HK-2 (cell line): ENCODE results near the gene CDKL4.
"Not testable (repeated sequence)": the region's sequence is repeated elsewhere in the genome, so short reads cannot be mapped to it uniquely, and the experiment has no call there.

ENCODE experiments used
- DNase-seq: peaks from one replicate; pipeline ENCODE4 v3.0.0-alpha.2; 2018; ENCODE audit not compliant: unreplicated experiment

The CDKL4 gene

DNA sequence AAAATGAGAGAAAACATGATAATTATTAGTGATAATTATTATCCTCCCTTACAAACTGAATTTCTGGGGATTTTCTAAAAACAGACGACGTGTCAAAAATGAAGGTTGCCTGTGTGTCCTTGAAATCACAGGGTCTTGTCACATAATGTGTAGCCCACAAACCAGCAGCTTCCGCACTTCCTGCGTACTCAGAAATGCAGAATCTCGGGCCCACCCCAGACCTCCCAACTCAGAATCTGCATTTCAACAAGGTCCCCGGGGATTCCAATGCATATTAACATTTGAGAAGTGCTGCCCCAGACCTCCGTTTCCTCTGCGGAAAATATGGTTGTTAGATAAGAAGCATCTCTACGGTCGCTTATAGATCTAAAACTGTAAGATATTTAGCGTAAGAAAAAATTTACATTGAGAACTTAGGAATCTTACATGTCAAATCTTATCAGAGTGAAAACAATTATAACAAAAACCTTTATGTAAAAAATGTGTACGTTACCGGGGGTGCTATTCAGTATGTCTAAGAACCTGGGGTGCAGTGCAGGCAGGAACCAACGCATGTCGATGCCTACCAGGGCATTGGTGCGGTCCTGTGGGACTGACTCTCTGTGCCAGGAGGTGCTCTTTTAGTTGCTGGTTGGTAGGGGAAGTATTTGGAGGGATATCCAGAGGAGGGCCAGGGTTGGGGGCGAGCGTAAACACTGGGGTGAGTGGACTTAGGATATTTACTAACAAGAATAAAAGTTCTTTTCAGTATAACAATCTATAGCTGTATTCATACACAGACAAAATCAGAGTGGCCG is 15.2 kb downstream of the CDKL4 start:
- DNase-seq, result no peak

DNA sequence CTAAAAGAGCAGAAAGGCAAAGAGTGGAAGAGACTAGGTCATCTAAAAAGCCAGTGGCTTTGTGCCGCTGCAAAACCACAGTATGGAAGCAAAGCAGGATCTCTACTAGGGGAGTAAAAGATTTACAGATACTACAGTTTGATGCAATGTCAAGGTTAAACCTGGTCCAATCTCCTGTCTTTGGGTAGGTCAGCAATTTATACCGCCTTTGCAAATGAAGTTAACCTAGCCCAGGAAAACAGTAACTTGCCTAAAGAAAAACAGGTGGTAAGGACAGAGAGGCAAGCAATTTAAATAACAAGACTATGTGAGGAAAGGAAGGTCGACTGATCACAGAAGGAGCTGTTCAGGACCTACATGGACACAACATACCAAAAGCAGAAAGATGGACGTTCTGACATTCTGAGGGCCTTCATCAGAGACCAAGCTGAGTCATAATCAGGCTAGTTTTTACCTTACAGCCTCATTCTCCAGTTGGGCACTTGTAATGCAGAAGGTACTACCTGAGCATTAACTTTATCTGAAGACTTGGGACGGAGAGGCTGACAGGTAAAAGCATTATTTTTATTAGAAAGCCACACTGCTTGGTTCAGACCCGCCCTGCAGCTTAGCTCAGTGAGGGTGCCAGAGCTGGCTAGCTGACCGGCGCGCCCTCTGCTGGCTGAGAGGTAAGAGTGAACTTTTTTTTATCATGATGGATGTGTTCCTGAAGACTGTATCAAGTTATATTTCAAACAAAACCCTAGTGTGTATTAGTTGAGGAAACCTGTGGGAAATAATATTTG is 15.9 kb downstream of the CDKL4 start:
- peak; percentile 64 for DNase-seq

DNA sequence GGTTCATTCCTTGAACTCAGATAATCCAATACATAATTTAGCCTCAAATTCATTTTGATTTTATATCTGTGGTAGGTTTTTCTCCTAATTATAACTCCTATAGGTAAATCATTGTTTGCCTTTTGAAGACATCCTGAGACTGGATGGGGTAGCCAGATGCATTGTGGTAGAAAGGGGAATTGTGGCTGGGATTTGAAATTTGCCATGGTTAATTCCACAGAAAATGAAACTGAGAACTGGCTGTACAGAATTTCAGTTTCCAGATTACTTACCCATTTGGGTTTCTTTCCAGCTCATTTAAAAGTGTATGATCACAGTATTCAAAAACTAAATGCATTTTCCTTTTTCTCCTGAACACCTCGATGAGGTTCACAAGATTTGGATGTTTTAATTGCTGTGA is 18.2 kb downstream of the CDKL4 start:
- no peak for DNase-seq

DNA sequence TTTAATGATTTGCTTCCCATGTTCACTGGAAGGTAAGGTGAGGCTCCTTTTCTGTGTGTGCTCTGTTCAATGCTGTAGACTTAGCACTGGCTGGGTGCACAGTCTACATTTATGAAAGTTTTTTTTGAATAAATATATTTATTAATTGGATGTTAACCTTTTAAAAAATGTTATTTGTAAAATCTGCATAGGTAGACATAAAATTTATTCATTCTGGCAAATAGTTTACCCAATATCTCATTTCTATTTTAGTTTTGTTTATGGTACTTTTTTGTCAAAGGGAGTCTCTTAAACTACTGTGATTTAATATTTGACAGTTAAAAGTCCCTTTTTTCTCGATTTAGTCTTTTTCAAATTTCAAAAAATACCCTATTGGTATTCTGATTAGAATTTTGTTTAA is 19.9 kb downstream of the CDKL4 start:
- no peak for DNase-seq

DNA sequence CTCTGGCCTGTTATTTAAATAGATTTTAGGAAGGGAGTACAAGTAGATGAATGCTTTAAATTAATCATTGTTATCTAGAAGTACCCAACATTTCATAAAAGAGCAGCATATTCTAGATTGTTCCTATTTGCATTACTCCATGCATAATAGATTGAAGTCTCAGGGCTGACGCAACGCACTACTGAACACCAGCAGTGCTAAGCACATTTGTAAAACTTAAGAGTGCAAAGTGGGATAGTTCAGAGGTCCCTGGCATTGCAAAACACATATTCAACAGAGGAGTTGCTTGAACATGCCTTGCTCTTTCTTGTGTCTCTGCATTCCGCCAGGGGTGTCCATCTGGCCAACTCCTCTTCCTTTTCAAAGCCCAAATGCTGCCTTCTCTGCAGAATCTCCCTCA is 22.3 kb downstream of the CDKL4 start:
- DNase-seq, result no peak

DNA sequence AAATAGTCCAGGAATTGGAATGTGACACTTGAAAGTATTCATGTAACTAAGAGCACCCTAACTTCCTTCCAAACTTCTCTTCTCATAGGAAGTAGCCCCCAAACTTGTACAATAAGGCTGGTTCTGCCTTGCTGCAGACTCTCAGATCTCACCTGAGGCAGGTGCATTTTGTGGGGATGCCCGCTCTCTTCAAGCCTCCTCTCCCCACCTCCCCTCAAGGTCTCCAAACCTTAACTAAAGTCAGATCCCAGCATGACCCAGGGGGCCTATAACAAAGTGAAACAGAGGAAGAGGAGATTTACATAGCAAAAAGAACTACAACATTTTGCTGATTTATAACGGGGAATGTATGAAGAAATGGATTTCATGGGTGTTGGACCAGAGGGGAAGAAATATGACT is 23.6 kb downstream of the CDKL4 start:
- DNase-seq, result no peak

DNA sequence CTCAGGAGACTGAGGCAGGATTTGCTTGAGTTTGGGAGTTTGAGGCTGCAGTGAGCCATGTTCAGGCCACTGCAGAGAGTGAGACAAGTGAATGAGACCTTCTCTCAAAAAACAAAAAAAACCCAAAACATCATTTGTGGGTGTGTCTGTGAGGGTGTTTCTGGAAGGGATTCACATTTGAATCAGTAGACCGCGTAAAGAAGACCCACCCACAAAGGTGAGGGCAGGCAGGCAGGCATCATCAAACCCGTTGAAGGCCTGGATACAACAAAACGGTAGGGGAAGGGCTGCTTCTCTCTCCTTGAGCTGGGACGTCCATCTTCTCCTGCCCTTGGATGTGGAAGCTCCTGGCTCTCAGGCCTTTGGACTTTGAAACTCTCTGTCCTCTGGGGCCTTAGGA is 25.4 kb downstream of the CDKL4 start:
- no peak for DNase-seq

DNA sequence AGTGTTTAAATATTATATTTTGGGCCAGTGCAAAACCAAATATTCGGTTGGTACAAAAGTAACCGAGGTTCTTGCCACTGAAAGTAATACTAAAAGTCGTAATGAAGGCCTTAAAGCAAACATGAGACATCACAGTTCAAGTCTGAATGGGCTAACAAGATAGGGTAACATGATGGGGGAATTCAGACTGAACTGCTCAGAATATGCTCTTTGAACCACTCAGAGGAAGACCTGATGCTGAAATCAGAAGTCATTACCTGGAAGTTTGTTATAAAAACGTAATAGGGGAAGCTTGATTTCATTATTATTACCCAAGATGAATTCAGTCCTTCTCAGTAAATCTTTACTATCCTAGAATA is 26.6 kb downstream of the CDKL4 start:
- no peak for DNase-seq

DNA sequence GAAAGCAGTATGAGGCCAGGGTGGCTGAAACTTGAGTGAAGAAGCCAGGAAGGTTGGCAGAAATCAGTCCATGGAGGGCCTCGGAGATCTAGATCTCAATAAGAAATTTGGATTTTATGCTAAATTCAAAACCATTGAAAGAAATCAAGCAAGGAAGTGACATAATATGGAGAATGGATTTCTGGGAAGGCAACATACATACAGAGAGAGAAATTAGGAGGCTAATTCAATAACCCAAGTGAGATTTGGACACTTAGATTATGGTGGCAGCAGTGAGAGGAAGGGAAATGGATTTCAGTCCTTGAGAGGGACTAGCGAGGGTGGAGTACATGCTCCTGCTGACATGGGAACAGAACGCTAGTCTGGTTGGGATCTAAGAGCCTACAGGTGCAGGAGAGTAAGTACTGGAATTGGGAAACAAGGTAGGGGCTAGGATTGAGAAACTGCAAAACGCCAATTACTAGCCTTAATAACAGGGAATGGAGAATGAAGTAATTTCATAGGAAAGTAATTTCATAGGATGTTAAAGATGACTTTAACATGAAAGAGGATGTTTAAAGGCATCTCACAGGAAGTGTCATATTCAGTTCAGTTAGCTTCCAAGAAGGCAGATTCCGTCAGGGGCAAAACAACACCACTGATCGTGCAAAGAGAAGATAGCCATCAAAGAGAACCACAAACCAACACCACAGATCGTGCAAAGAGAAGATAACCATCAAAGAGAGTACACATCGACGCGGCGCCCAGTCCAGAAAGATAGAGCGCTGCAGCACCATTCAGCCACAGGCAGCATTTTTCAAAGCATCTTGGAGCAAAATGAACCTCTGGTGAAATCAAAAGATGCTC is 27.2 kb downstream of the CDKL4 start:
- no peak for DNase-seq

DNA sequence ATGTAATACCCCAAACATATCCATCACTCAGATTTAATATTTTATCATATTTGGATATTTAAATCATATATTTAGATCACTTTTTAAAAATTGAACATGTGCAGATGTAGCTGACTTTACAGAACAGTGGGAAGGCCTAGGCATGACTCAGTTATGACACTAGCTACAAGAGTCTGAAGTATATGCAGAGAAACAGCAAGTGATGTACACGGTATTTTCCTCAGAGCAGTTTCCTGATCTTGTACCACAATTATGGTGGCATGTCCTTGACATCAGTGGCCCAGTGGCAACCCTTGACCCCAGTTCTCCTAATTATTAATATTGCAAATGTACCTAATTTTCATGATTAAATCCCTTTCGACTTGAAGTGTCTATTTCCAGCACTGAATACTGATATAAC is 28.2 kb downstream of the CDKL4 start:
- no peak for DNase-seq

DNA sequence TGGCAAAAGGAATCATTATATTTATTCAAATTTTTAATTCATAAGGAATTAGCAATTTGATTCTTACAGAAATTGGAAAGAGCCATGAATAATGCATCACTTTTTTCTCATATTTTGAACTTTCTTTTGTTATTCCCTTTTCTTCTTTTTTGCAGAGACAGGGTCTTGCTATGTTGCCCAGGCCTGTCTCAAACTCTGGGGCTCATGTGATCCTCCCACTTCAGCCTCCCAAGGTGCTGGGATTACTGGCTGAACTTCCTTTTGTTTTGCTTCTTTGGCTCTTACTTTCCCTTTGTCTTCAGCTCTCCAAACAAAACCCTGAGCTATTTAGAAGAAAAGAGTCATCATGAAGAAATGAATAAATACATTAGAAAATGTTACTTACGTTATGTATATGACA is 30.8 kb downstream of the CDKL4 start:
- DNase-seq, result no peak

DNA sequence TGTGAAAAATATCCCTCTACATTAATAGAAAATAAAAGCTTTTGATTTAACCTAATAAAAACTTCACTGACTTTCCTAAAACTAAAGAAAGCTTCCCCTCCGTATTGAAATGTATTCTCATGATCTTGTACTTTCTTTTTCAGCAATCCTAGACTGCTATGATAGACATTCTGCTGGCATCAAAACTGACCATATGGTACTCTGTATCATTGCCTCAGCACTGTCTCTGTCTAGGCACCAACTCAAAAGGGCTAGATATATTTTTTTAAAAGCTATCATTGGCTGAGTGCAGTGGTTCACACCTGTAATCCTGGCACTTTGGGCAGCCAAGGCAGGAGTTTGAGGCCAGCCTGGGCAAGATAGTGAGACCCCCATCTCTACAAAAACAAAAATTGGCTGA is 32.9 kb downstream of the CDKL4 start:
- DNase-seq, result no peak

DNA sequence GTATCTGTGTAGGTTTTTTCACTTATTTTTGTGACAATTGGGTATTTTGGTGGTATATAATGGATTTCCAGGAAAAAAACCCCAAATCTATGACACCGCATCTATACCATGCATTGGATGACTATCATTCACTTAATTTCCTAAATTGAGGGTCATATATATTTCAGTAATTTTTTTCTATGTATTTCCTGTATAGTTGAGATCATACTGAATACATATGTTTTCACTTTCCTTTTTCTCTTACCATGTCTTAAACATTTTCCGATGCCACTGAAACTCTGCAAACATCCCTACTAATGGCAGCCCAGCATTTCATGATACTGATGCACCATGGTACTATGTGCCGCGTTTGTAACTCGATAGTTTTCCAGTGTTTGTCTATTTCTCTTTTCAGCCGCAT is 40.4 kb downstream of the CDKL4 start:
- no peak for DNase-seq

DNA sequence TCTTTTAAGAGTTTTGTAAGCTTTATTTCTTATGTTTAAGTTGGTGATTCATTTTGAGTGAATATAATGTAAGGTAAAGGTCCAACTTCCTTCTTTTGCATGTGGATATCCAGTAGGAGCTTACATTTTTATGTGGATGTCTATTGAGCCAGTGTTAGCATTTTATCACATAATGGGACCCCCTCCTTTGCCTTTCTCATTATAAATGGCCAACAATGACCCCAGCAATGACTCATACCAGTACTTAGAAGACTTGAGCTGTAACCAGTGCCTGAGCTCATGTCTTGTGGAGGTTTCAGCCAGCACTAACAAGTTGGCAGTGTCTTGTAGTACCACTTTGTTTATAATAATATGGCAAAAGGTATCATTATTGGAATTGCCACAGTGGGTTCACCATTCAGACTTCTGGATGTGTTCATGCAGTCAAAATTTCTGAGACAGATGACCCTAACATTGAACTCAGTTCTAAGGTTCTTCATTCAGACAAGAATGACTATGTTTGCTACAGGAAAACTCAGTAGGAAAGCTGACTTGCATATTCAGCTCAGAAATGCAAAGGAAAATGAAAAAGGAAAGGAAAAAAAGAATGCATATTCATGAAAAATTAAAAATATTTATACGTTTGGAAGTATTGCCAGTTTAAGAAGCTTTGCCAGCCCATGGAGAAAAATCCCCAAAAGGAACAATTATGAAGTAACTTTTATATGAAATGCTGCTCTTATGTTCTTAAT is 41.0 kb downstream of the CDKL4 start:
- DNase-seq, result no peak

DNA sequence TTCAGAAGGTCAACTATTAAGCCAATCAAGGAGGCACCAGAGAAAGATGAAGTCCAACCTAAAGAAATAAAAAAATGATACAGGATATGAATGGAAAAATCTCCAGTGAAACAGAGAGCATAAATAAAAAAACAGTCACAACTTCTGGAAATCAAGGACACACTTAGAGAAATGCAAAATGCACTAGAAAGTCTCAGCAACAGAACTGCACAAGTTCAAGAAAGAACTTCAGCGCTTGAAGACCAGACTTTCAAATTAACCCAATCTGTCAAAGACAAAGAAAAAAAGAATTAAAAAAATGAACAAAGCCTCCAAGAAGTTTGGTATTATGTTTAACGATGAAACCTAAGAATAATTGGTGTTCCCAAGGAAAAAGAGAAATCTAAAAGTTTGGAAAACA is 46.8 kb downstream of the CDKL4 start:
- not testable (repeated sequence) for DNase-seq

DNA sequence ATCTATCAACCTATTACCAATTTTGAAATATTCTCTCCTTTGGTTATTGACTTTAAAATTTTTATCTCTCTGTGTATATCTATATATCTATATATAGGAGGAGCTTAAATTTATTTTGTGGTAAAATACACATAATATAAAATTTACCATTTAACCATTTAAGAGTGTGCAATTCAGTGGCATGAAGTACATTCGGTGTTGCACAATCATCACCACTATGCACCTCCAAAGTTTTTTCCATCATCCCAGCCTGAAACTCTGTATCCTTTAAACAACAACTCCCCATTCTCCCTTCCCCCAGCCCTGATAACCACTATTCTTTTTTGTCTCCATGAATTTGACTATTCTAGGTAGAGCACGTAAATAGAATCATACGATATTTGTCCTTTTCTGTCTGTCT is 49.1 kb downstream of the CDKL4 start:
- DNase-seq, result no peak

DNA sequence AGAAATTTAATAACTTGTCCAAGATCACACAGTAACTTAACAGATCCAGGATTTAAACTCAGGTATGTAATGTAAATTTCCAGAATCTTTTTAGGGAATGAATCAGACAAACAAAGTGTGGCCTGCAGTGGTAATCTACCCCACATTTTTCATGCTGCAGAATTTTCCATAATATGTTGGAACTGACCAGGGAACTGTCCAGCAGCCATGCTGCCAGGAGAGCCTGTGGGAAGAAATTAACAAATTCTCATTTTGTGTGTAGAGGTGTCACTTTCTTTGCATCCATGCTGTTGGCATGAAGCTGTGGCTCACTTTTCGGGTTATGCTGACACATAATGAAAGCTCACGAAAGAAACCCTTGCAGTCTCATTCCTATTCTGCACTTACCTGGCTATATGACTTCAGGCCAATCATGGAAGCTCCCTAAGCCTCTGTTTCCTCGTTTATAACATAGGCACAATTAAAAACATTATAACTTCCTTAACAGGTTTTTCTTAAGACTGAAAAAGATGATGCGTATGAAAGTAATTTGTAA is 54.7 kb downstream of the CDKL4 start:
- no peak for DNase-seq

DNA sequence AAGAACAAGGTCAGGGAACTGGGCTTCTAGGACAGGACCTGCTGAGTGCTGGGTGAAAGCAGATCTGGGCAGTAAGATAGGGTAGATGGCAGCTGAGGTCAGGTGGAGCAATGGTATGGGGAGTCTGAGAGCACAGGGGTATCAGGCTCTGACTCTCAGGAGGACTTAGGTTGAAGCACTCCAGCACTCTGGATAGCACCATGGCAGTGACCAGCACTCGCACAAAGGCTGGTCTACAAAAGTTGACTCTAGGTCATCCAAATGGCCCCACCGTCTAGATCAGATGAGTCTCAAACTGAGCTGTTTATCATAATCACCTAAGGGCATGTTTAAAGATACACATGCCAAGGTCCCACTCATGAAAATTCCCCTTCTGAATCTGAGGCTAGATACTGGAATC is 60.1 kb downstream of the CDKL4 start:
- no peak for DNase-seq

DNA sequence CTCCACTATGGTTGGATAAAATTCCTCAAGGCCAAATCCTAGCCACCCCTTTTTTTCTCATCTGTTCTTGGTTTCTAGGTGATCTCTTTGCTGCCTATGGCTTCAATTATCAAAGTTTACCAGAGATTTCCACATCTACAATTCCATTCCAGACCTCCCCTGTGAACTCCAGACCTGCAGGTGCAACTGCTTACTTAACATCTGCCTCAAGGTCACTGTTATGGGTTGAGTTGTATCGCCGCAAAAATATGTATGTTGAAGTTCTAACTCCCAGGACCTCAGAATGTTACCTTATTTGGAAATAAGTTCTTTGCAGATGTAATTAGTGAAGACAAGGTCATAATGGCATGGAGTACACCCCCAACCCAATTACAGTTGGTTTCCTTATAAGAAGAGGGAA is 62.5 kb downstream of the CDKL4 start:
- DNase-seq, result no peak

DNA sequence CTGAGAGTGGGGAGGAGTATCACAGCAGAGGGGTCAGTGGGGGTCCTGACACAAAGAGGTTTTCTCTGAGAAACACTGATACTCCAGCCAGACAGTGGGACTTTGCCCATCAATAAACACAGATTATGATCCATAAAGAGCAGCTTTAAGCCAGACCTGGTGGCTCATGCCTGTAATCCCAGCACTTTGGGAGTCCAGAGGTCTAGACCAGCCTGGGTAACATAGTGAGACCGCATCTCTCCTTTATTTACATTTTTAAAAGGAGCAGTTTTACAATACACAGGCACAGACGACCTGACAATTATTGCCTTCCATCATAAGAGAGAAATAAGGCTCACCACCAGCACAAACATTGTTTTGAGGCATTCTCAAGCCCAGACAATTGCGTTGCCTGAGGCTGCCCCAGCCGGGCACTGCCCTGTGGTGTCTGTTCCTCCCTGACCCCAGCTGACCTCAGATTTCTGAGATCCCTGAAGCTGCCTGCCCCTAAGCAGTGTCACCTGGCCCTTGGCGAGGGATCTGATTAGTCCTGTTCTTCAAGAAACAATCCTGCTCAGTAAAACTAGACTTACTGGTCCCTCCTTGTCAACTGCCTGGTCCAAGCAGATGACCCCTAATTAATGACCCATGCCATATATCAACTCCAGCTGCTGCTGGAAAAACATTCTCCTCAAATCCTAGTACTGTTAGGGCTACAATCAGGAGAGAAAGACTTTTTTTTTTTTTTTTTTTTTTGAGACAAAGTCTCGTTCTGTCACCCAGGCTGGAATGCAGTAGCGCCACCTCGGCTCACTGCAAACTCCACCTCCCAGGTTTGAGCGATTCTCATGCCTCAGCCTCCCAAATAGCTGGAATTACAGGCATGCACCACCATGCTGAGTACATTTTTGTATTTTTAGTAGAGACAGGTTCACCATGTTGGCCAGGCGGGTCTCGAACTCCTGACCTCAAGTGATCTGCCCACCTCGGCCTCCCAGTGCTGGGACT is 63.5 kb downstream of the CDKL4 start:
- no peak for DNase-seq
